Right cardiac atrium (tissue), 5 donors: Measurements from ENCODE around the gene PGF. TPM values are rescaled to one million over a fixed set of nuclear protein-coding genes. Genes with fewer than 3 reads are reported as not detected.
A peak's percentile ranks its signal among the peaks of the same experiment; 100 is the strongest.

Source experiments
- ATAC-seq, 2 donors: fragments of 200-7000 bp; cut with Tn5 transposase; one replicate each; pipeline versions ENCODE4 v1.8.0 to v1.9.1; 2020; ENCODE audit warnings: moderate library complexity in 2 of 2, mild to moderate bottlenecking in 1 of 2
- DNase-seq, 3 donors: peaks; one replicate each; pipeline ENCODE4 v3.0.0-alpha.2; 2020
- H3K27ac ChIP-seq: one replicate; pipeline ENCODE4 v1.5.1; 2013; ENCODE audit warnings: mild to moderate bottlenecking, low read length, control low read depth, moderate library complexity
- H3K27me3 ChIP-seq: one replicate; pipeline ENCODE4 v1.6.1; 2013; ENCODE audit not compliant: control insufficient read depth, insufficient read depth
- H3K4me1 ChIP-seq: one replicate; pipeline ENCODE4 v1.6.1; 2013; ENCODE audit warnings: low read length; ENCODE audit not compliant: control insufficient read depth, insufficient read depth
- H3K4me3 ChIP-seq: one replicate; pipeline ENCODE4 v1.5.1; 2013; ENCODE audit warnings: low read length, control low read depth
- H3K9me3 ChIP-seq: one replicate; pipeline ENCODE4 v1.6.1; 2013; ENCODE audit warnings: low read length; ENCODE audit not compliant: control insufficient read depth
- WGBS: extraction: QIAGEN DNeasy Blood & Tissue Kit; methylation state at CpG from one replicate; pipeline ENCODE4 v1.1.7; 2013; 5-methylcytosine and 5-hydroxymethylcytosine counted together
- intact Hi-C, 4 donors: fragments of 100-400 bp; cut with DNase I; formaldehyde crosslinking; loops; one replicate each; pipeline versions ENCODE4 v1.11.0 to v1.14.0; 2022 to 2023
- polyA plus RNA-seq: library from polyadenylated mRNA; stranded (reverse); fragments of 200-250 nt; gene quantifications from one replicate; pipeline ENCODE4 v1.2.3, GENCODE V29; 2013
- total RNA-seq, 4 donors: library from RNA; stranded (reverse); fragmentation: NEBNext Ultra II Directional; extraction: Animal tissue kit (Norgen Biotek cat#: 25700); gene quantifications; one replicate each; pipeline ENCODE4 v1.2.1, GENCODE V29; 2021
- donor health status: healthy with polysubstance abuse.
- donor health status: DM: no; HTN: yes; CAD: no.
- donor health status: DM: no; HTN: no; CAD: no.
- donor health status: DM: no; HTN: yes; CAD: no; lungs with severe emphysema.
- donor health status: DM: yes; HTN: yes; CAD: no.

Gene PGF
- total and polyA plus RNA-seq, 5 donors, result 2.9 to 5.9 (median 4.2) TPM

- DNase-seq, result peak in 1 of 3 donors; percentile 51
- intact Hi-C loops, result loop anchor here in 2 of 4 donors (5.0 kb wide), 1 partner anchor 47 kb away; no protein-coding TSS in a partner anchor
- whole genome bisulfite sequencing, result 64% methylated on average over 9 of the region's 9 CpGs
- H3K27me3 ChIP-seq, result no peaks in the 10 kb centered on the region
- no peaks in the 10 kb centered on the region for H3K9me3 ChIP-seq
- H3K4me1 ChIP-seq, result peaks cover 22% of the 10 kb centered on the region
- peak; percentile 1 to 23 for ATAC-seq
- no peak overlapping the region for H3K27ac ChIP-seq
- no peak overlapping the region for H3K4me3 ChIP-seq
Measured at GRCh38 chr14:74908861-74909341, 46.5 kb downstream of the PGF start.

- Histone ChIP-seq H3K4me1 (peaks cover 22% of the 10 kb centered on the region), H3K4me3 (no peak overlapping the region), H3K27ac (no peak overlapping the region), H3K9me3 (no peaks in the 10 kb centered on the region), H3K27me3 (no peaks in the 10 kb centered on the region)
- ATAC-seq (no peak), DNase-seq (peak in 2 of 3 donors; percentile 56 to 75)
- WGBS, result 14% methylated on average over 6 of the region's 6 CpGs
- intact Hi-C loops, result loop anchor here in 2 of 4 donors (5.0 kb wide), 1 partner anchor 45 kb away; no protein-coding TSS in a partner anchor
Measured at GRCh38 chr14:74907744-74908143, 47.7 kb downstream of the PGF start.

DNA sequence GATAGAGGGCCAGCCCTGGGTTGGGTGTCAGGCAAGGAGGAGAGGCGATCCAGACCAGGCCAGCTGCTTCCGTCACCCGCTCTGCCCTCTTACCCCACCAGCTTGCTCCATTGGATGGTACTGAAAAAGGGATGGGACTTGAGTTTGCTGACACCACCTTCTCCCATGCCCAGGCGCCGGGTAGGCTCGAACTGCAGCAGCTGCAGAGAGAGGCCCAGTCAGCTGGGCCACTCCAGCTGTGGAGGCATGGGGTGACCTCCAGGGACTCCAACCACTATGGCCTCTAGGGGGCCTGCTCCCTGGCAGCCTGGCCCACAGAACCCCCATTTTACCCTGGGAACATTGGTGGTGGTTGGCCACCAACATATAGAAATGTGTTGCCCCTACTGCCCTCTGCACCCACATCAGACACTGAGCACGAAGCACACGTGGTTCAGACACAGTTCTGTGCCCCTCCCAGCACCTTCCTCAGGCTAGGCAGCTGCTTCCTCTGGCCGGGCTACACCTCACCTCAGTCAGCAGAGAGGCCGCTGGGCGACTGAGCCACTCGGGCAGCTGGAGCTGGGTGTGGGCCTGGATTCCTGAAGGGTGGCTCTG, 48.4 kb downstream of the PGF start:
- intact Hi-C loops, result loop anchor here in 2 of 4 donors (5.0 kb wide), 1 partner anchor 45 kb away; no protein-coding TSS in a partner anchor
- peak in 1 of 2 donors; percentile 11 for ATAC-seq
- H3K4me3 ChIP-seq, result no peak overlapping the region
- 70% methylated on average over 12 of the region's 12 CpGs for WGBS
- no peaks in the 10 kb centered on the region for H3K9me3 ChIP-seq
- H3K27me3 ChIP-seq, result no peaks in the 10 kb centered on the region
- no peak for DNase-seq
- no peak overlapping the region for H3K27ac ChIP-seq
- H3K4me1 ChIP-seq, result peaks cover 22% of the 10 kb centered on the region

DNA sequence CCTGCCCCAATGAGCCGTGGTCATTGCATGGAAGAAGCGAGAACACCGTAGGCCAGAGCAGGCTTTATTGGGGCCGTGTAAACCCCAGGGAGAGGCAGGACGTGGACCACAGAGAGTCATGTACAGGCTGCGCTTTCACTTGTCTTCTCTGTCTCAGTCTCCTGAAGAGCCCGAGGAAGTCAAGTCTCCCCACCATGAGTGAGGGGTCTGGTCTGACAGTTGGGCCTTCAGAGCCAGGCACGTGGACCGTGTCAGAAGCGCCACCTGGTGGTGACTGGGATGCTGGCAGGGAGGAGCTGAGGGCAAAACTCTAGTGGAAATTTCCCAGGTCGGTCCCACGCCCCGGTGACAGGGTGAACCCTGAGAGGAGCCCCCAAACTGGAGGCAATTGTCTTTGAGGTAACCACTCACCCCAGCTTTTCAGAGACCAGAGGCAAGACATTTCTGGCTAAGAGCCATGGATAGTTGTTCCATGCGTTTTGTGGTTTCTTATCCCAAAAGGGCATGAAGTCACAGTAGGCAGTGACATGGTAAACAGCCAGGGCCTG, 49.7 kb downstream of the PGF start:
- 45% methylated on average over 14 of the region's 14 CpGs for WGBS

GRCh38 chr14:74904635-74905503, 50.5 kb downstream of the PGF start:
- 76% methylated on average over 6 of the region's 6 CpGs for WGBS
- H3K4me1 ChIP-seq, result peaks cover 22% of the 10 kb centered on the region
- DNase-seq, result no peak
- H3K4me3 ChIP-seq, result no peak overlapping the region
- H3K27me3 ChIP-seq, result no peaks in the 10 kb centered on the region
- intact Hi-C loops, result loop anchor here in 3 of 4 donors (5.0 kb wide), 1 partner anchor 43 kb away; no protein-coding TSS in a partner anchor
- ATAC-seq, result no peak
- H3K27ac ChIP-seq, result no peak overlapping the region
- H3K9me3 ChIP-seq, result no peaks in the 10 kb centered on the region

More for the DNA sequence above, 49.7 kb downstream of the PGF start:
- ATAC-seq, result peak; percentile 42 to 45
- Histone ChIP-seq H3K9me3 (no peaks in the 10 kb centered on the region), H3K4me1 (peaks cover 22% of the 10 kb centered on the region), H3K4me3 (no peak overlapping the region), H3K27ac (no peak overlapping the region), H3K27me3 (no peaks in the 10 kb centered on the region)
- peak; percentile 76 to 93 (median 91) for DNase-seq
- intact Hi-C loops, result loop anchor here in 2 of 4 donors (5.0 kb wide), 1 partner anchor 43 kb away; no protein-coding TSS in a partner anchor

DNA sequence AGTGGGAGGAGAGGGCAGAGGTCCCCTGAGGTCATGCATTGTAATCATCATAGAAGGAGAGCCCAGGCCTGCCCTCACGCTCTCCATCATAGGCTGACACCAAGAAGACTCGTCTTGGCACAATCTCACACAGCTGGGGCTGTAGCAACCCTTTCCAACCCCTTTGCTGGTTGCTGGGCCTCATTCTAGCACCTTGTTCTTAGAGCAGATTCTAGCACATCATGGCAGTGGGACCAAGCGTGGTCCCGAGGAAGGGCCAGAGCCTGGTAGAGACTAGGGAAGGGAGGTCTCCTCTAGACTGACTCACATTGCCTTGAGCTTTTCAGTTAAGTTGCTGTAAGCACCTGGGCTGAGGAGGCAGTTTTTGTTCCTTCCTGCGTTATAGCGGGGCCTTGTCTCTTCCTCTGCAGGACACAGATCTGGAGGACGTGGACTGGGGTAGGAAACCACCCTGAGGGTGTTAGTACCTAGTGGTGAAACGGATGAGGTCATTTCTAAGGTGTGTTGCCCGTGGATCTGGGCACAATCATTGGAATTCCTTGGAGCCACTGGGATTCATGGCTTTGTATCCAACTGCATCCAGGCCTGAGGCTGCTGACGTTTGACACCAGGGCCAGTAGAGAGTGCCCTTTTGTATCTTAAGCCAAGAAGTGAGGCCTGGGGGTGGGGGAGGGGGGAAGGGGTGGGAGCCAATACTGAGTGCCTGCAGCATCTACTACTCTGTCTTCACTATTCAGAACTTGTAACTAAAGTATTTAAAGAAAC, 52.3 kb downstream of the PGF start:
- H3K9me3 ChIP-seq, result no peaks in the 10 kb centered on the region

DNA sequence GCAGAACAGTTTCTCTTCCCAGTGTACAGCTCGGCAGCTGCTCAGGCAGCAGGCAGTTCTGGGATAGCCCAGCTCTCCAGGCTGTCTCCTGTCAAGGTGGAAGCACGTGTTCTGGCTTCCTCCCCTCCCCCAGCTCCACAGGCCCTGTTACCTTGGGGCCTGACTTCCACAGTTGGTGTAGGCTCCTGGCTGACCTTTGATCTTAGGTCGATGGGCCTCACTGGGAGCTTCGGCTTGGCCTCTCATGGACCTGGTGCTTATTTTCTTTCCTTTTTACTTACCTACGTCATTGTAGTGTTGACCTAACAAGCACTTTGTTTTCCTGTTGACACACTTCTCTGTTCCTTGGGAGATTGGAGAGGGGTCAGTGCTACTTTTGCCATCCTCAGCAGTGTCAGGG, 56.7 kb downstream of the PGF start:
- 84% methylated on average over 5 of the region's 5 CpGs for WGBS
- Histone ChIP-seq H3K4me1 (no peaks in the 10 kb centered on the region), H3K27ac (no peak overlapping the region), H3K4me3 (no peak overlapping the region), H3K9me3 (no peaks in the 10 kb centered on the region), H3K27me3 (no peaks in the 10 kb centered on the region)
- intact Hi-C loops, result no loop called here
- ATAC-seq (no peak), DNase-seq (no peak)

More for the DNA sequence above, 52.3 kb downstream of the PGF start:
- 68% methylated on average over 10 of the region's 10 CpGs for WGBS
- Histone ChIP-seq H3K4me1 (peaks cover 16% of the 10 kb centered on the region), H3K27ac (no peak overlapping the region), H3K4me3 (no peak overlapping the region), H3K27me3 (no peaks in the 10 kb centered on the region)
- DNase-seq (no peak), ATAC-seq (no peak)
- intact Hi-C loops, result loop anchor here in 1 of 4 donors (5.0 kb wide), 1 partner anchor 41 kb away; no protein-coding TSS in a partner anchor

DNA sequence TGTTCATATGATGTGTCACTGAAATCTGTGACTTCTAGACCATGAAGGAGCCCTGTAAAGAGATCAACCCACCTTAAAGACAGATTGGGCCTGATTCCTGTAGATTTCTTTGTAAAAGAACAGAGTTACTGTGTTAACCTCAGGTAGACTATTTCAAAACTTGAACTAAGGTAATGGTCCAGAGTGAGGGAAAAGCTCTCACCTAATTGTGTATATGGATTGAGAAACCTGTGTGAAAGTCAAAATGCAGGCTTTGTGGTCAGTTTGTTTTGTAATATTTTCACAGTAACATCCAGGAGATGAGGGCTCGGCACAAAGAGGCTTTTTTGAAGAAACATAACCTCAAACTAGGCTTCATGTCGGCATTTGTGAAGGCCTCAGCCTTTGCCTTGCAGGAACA, 57.3 kb downstream of the PGF start:
- no peaks in the 10 kb centered on the region for H3K9me3 ChIP-seq
- WGBS, result 88% methylated on average over 2 of the region's 2 CpGs
- H3K27ac ChIP-seq, result no peak overlapping the region
- no peak overlapping the region for H3K4me3 ChIP-seq
- DNase-seq (no peak), ATAC-seq (no peak)
- H3K4me1 ChIP-seq, result no peaks in the 10 kb centered on the region
- no peaks in the 10 kb centered on the region for H3K27me3 ChIP-seq
- intact Hi-C loops, result no loop called here

GRCh38 chr14:74897642-74898041, 57.8 kb downstream of the PGF start:
- no peaks in the 10 kb centered on the region for H3K27me3 ChIP-seq
- ATAC-seq (peak in 1 of 2 donors; percentile 43), DNase-seq (no peak)
- H3K27ac ChIP-seq, result peak overlapping the region; percentile 17
- 60% methylated on average over 4 of the region's 4 CpGs for WGBS
- no peak overlapping the region for H3K4me3 ChIP-seq
- no peaks in the 10 kb centered on the region for H3K4me1 ChIP-seq
- no peaks in the 10 kb centered on the region for H3K9me3 ChIP-seq
- intact Hi-C loops, result no loop called here

- 93% methylated on average over 3 of the region's 3 CpGs for WGBS
- H3K4me3 ChIP-seq, result no peak overlapping the region
- peak overlapping the region; percentile 10 for H3K27ac ChIP-seq
- no peaks in the 10 kb centered on the region for H3K27me3 ChIP-seq
- ATAC-seq, result no peak
- peaks cover 2% of the 10 kb centered on the region for H3K4me1 ChIP-seq
- no peaks in the 10 kb centered on the region for H3K9me3 ChIP-seq
- no peak for DNase-seq
- intact Hi-C loops, result no loop called here
Measured at GRCh38 chr14:74896400-74896799, 59.0 kb downstream of the PGF start.
